Measurements from ENCODE around the gene NUMBL. TPM values are rescaled to one million over a fixed set of nuclear protein-coding genes. Genes with fewer than 3 reads are reported as not detected.

NUMBL gene
- total RNA-seq, 1 donor from 2014 or later, result 17.7 TPM

DNA sequence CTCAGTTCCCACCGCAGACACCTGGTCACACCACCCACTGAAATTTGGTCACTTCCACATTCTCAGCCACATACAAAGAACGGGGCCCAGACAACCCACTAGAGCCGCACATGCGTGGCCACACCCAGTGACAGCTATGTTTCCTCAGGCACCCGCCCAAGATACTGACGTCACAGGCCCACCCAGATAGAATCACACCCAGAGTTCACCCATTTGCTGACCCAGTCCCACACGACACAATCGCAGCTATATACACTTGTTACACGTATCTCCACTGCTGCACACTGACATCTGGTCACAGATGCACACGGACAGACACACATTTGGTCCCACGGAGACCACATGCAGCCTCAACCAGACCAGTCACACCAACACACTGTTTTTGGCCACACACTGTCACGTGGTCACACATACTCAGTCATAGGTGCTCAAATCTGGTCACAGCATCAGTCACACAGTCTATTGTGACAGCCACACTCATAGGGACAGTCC is 2.9 kb downstream of the NUMBL start:
- Histone ChIP-seq H3K4me1 (peaks cover 26% of the 10 kb centered on the region), H3K27me3 (ENCODE audit: low read depth) (no peaks in the 10 kb centered on the region), H3K27ac (peak overlapping the region; percentile 7), H3K4me3 (no peak overlapping the region), H3K36me3 (peaks cover 38% of the 10 kb centered on the region), H3K9me3 (no peaks in the 10 kb centered on the region)
- TF ChIP-seq, protein P1, sequence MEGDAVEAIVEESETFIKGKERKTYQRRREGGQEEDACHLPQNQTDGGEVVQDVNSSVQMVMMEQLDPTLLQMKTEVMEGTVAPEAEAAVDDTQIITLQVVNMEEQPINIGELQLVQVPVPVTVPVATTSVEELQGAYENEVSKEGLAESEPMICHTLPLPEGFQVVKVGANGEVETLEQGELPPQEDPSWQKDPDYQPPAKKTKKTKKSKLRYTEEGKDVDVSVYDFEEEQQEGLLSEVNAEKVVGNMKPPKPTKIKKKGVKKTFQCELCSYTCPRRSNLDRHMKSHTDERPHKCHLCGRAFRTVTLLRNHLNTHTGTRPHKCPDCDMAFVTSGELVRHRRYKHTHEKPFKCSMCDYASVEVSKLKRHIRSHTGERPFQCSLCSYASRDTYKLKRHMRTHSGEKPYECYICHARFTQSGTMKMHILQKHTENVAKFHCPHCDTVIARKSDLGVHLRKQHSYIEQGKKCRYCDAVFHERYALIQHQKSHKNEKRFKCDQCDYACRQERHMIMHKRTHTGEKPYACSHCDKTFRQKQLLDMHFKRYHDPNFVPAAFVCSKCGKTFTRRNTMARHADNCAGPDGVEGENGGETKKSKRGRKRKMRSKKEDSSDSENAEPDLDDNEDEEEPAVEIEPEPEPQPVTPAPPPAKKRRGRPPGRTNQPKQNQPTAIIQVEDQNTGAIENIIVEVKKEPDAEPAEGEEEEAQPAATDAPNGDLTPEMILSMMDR (IDR thresholded peaks at IDR 0.05), result no peak
- intact Hi-C loops (cut with DNase I), result no loop called here
- DNase-seq (peak; percentile 81), ATAC-seq (peak; percentile 12 to 13)

DNA sequence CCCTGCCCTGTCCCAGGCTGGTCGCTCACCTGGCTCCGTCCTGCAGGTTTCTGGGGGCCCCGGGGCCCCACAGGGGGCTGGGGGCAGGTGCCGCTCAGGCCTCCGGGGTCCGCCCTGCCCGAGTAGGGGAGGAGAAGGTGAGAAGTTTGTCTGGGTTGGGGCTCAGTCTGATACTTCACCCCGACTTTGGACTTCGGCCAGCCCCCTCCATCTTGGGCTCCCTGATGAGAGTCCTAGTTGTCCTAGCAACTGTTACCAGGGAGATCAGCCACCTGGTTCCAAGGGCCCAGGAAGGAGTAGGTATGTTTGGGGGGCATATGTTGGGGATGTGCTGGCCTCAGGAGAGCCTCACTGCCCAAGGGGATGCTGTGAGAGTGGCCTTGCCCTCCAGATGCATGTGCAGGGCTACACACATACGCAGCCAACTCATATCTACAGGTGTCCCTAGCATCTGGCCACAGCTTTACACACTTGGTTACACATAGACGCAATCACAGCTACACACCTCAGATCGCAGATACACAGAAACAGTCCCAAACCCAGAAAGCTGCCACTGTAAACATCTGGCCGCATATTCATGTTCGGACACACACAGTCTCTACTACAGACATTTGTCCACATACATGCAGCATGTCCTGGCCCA is 3.4 kb downstream of the NUMBL start:
- DNase-seq (no peak), ATAC-seq (no peak)
- peaks cover 26% of the 10 kb centered on the region for H3K4me1 ChIP-seq
- no peaks in the 10 kb centered on the region for H3K27me3 ChIP-seq (ENCODE audit: low read depth)
- no peak overlapping the region for H3K4me3 ChIP-seq
- TF ChIP-seq, protein P1 (IDR thresholded peaks at IDR 0.05), result no peak
- intact Hi-C loops (cut with DNase I), result no loop called here
- peaks cover 44% of the 10 kb centered on the region for H3K36me3 ChIP-seq
- no peaks in the 10 kb centered on the region for H3K9me3 ChIP-seq
- H3K27ac ChIP-seq, result peak overlapping the region; percentile 31

DNA sequence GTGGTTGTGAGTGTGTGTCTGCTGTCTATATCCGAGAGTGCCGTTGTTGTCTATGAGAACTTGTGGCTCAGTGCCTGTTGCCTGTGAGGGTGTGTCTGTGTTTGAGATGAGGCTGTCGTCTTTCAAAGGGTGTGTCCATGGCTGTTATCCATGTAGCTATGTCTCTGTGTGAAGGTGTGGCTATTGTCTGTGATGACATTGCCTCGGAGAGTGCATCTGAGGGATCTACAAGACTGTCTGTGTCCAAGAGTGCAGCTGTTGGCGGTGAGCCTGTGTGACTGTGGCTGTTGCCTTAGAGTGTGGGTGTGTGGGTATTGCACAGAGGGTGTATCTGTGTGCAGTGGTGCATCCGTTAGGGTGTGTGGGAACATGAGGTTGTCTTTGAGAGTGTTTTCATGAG is 4.9 kb downstream of the NUMBL start:
- H3K4me1 ChIP-seq, result peaks cover 18% of the 10 kb centered on the region
- TF ChIP-seq, protein P1 (IDR thresholded peaks at IDR 0.05), result no peak
- no peaks in the 10 kb centered on the region for H3K9me3 ChIP-seq
- H3K27ac ChIP-seq, result no peak overlapping the region
- no peak overlapping the region for H3K4me3 ChIP-seq
- DNase-seq (no peak), ATAC-seq (no peak)
- H3K36me3 ChIP-seq, result peaks cover 58% of the 10 kb centered on the region
- H3K27me3 ChIP-seq (ENCODE audit: low read depth), result no peaks in the 10 kb centered on the region
- intact Hi-C loops (cut with DNase I), result no loop called here

DNA sequence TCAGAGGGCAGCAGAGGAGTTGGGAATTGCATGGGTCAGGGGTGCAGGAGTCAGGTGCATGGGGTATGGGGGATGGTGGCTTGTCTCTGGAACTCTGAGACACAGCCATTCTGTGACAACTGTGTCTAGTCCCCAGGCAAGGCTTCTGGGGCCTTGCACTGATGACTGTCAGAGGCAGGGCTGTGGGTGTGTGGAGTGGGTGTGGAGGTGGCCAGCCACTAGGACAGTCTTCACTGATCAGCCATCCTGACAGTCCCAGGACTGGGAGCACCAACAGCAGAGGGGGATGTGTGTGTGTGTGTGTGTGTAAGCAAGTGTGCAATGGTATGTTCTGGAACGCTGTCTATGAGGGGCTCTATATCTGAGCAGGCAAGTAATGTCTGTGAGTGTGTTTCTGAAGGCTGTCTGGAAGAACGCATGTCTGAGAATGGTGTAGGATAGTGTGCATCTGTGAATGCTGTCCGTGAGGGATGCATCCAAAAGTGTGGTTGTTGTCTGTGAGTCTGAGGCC is 5.4 kb downstream of the NUMBL start:
- no peak for DNase-seq
- H3K36me3 ChIP-seq, result peaks cover 63% of the 10 kb centered on the region
- ATAC-seq, result no peak
- no peak overlapping the region for H3K4me3 ChIP-seq
- peaks cover 17% of the 10 kb centered on the region for H3K4me1 ChIP-seq
- H3K27ac ChIP-seq, result no peak overlapping the region
- H3K9me3 ChIP-seq, result no peaks in the 10 kb centered on the region
- no peaks in the 10 kb centered on the region for H3K27me3 ChIP-seq (ENCODE audit: low read depth)
- intact Hi-C loops (cut with DNase I), result no loop called here
- TF ChIP-seq, protein P1 (IDR thresholded peaks at IDR 0.05), result no peak

DNA sequence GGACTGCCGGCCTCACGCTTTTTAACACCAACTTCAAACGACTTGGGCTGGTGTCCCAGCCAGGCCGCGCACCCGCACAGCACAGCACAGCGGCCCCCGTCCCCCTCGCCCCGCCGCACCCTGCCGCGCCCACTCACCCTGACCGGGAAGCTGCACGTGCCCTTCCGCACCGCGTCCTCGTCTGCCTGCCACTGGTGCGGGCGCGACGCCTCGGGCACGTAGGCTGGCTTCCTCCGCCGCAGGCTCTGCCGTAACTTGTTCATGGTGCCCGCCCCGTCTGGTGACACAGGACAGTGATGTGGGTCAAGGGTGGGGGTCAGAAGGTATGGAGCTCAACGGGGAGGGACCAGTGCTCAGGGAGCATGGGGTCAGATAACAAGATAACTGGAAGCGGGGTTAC is 6.2 kb downstream of the NUMBL start:
- Histone ChIP-seq H3K9me3 (no peaks in the 10 kb centered on the region), H3K27me3 (ENCODE audit: low read depth) (no peaks in the 10 kb centered on the region), H3K36me3 (peaks cover 71% of the 10 kb centered on the region), H3K4me1 (peaks cover 13% of the 10 kb centered on the region), H3K4me3 (no peak overlapping the region), H3K27ac (no peak overlapping the region)
- TF ChIP-seq, protein P1 (IDR thresholded peaks at IDR 0.05), result no peak
- intact Hi-C loops (cut with DNase I), result no loop called here
- DNase-seq (no peak), ATAC-seq (no peak)

Measured in lower lobe of right lung (tissue), 2 donors.